CD4-positive, alpha-beta T cell (primary cell): ENCODE data around the gene CFAP410. TPM values are rescaled to one million over a fixed set of nuclear protein-coding genes. Genes with fewer than 3 reads are reported as not detected.

ENCODE experiments used
- ATAC-seq: fragments of 200-7000 bp; cut with Tn5 transposase; one replicate; pipeline ENCODE4 v1.10.0; 2022; ENCODE audit warnings: mild to moderate bottlenecking; ENCODE audit not compliant: poor library complexity
- CTCF ChIA-PET: fragments of 350-600 bp; sonication (Branson Sonifier 250); formaldehyde crosslinking; loops from one replicate; lab custom pipeline; 2021; ENCODE audit warnings: antibody characterized with exemption, inconsistent platforms; lab: Charles Lee
- POLR2A ChIA-PET: fragments of 350-600 bp; sonication (Branson Sonifier 250); formaldehyde crosslinking; loops from one replicate; lab custom pipeline; 2021; ENCODE audit warnings: antibody characterized with exemption, inconsistent platforms; lab: Charles Lee
- DNase-seq, 14 experiments: peaks; one replicate each; pipeline ENCODE4 v3.0.0-alpha.2; 2013 to 2020; ENCODE audit warnings: mixed read lengths in 2 of 14
- H3K27ac ChIP-seq, 2 donors: one replicate each; pipeline versions ENCODE4 v1.5.1 to v1.7.0; 2013; ENCODE audit warnings: low read length in 2 of 2, low read depth in 1 of 2, mild to moderate bottlenecking in 1 of 2
- H3K27me3 ChIP-seq, 2 experiments: 1 replicate in 1 of 2; 2 replicates in 1 of 2; pipeline versions ENCODE4 v1.6.1 to v1.7.0; 2013; ENCODE audit warnings: low read length in 2 of 2, control low read depth in 1 of 2, mild to moderate bottlenecking in 1 of 2, moderate library complexity in 1 of 2; ENCODE audit not compliant: insufficient read depth in 2 of 2, control insufficient read depth in 1 of 2
- H3K36me3 ChIP-seq: one replicate; pipeline ENCODE4 v1.6.1; 2013; ENCODE audit warnings: low read length, control low read depth; ENCODE audit not compliant: insufficient read depth
- H3K4me1 ChIP-seq: one replicate; pipeline ENCODE4 v1.6.1; 2013; ENCODE audit warnings: low read length, control low read depth; ENCODE audit not compliant: insufficient read depth
- H3K4me3 ChIP-seq: one replicate; pipeline ENCODE4 v1.5.1; 2013; ENCODE audit warnings: mild to moderate bottlenecking, low read length, moderate library complexity
- H3K9me3 ChIP-seq, 2 experiments: 1 replicate in 1 of 2; 2 replicates in 1 of 2; pipeline versions ENCODE4 v1.6.1 to v1.7.0; 2013; ENCODE audit warnings: low read length in 2 of 2, mild to moderate bottlenecking in 2 of 2, control low read depth in 1 of 2, moderate library complexity in 1 of 2; ENCODE audit not compliant: control insufficient read depth in 1 of 2, insufficient read depth in 1 of 2
- H3K27ac Mint-ChIP-seq: one replicate; pipeline ENCODE4 v1.8.0; 2020; ENCODE audit warnings: mixed read lengths
- H3K27me3 Mint-ChIP-seq: one replicate; pipeline ENCODE4 v1.8.0; 2021; ENCODE audit warnings: mixed read lengths
- H3K36me3 Mint-ChIP-seq: one replicate; pipeline ENCODE4 v1.8.0; 2021; ENCODE audit warnings: low read depth, mixed read lengths
- H3K4me1 Mint-ChIP-seq: one replicate; pipeline ENCODE4 v1.8.0; 2021; ENCODE audit warnings: low read depth, mixed read lengths
- H3K4me3 Mint-ChIP-seq: one replicate; pipeline ENCODE4 v1.8.0; 2020; ENCODE audit warnings: mild to moderate bottlenecking, mixed read lengths
- H3K9me3 Mint-ChIP-seq: one replicate; pipeline ENCODE4 v1.8.0; 2020; ENCODE audit warnings: mixed read lengths
- CTCF ChIP-seq: fragments of 200-600 bp; IDR thresholded peaks from one replicate; pipeline ENCODE4 v1.8.0; 2022; ENCODE audit warnings: antibody characterized with exemption, mild to moderate bottlenecking
- intact Hi-C, 2 experiments: fragments of 100-400 bp; cut with DNase I in 1 of 2; cut with micrococcal nuclease in 1 of 2; formaldehyde crosslinking; loops; one replicate each; pipeline versions ENCODE4 v1.15.1 to v1.9.0; 2023 to 2025; cut with DNase I, micrococcal nuclease
- total RNA-seq, 174 experiments: library from RNA in 2 of 174; stranded (reverse) in 2 of 174; gene quantifications; one replicate each; pipeline ENCODE4 v1.2.3 and lab custom pipeline; 2021 to 2026

CFAP410 gene
- total RNA-seq, 2 experiments from 2014 or later = 50.1 to 51.6 TPM

- Mint-ChIP-seq H3K27me3 (no peaks in the 10 kb centered on the region), H3K4me1 (no peaks in the 10 kb centered on the region), H3K4me3 (no peak overlapping the region), H3K27ac (no peak overlapping the region), H3K36me3 (peaks cover 19% of the 10 kb centered on the region), H3K9me3 (no peaks in the 10 kb centered on the region)
- H3K4me1 ChIP-seq = no peaks in the 10 kb centered on the region
- intact Hi-C loops = no loop called here
- no peaks in the 10 kb centered on the region for H3K27me3 ChIP-seq
- no peak for DNase-seq
- H3K9me3 ChIP-seq = no peaks in the 10 kb centered on the region
- ChIA-PET CTCF (no interaction called here), POLR2A (no interaction called here)
- TF ChIP-seq CTCF = no peak
- no peak for ATAC-seq
- no peak overlapping the region for H3K4me3 ChIP-seq
- H3K36me3 ChIP-seq = peaks cover 45% of the 10 kb centered on the region
- H3K27ac ChIP-seq = no peak overlapping the region
Observed at GRCh38 chr21:44326272-44326647, 12.9 kb downstream of the CFAP410 start.

- peaks cover 21% of the 10 kb centered on the region for H3K36me3 Mint-ChIP-seq
- no peak overlapping the region for H3K4me3 Mint-ChIP-seq
- H3K4me3 ChIP-seq = no peak overlapping the region
- H3K9me3 ChIP-seq = no peaks in the 10 kb centered on the region
- no peak for TF ChIP-seq CTCF
- CTCF ChIA-PET = no interaction called here
- ATAC-seq (no peak), DNase-seq (no peak)
- no peaks in the 10 kb centered on the region for H3K9me3 Mint-ChIP-seq
- H3K36me3 ChIP-seq = peaks cover 49% of the 10 kb centered on the region
- H3K27ac Mint-ChIP-seq = no peak overlapping the region
- POLR2A ChIA-PET = no interaction called here
- H3K4me1 Mint-ChIP-seq = no peaks in the 10 kb centered on the region
- H3K27ac ChIP-seq = no peak overlapping the region
- no peaks in the 10 kb centered on the region for H3K4me1 ChIP-seq
- no peaks in the 10 kb centered on the region for H3K27me3 ChIP-seq
- intact Hi-C loops = no loop called here
- no peaks in the 10 kb centered on the region for H3K27me3 Mint-ChIP-seq
Observed at GRCh38 chr21:44325386-44326271, 13.6 kb downstream of the CFAP410 start.

- intact Hi-C loops = no loop called here
- no peaks in the 10 kb centered on the region for H3K27me3 ChIP-seq
- no peaks in the 10 kb centered on the region for H3K9me3 Mint-ChIP-seq
- no peak for TF ChIP-seq CTCF
- no peaks in the 10 kb centered on the region for H3K9me3 ChIP-seq
- H3K27ac Mint-ChIP-seq = no peak overlapping the region
- no peaks in the 10 kb centered on the region for H3K27me3 Mint-ChIP-seq
- ATAC-seq (no peak), DNase-seq (no peak)
- H3K4me3 Mint-ChIP-seq = no peak overlapping the region
- ChIA-PET CTCF (no interaction called here), POLR2A (no interaction called here)
- no peaks in the 10 kb centered on the region for H3K4me1 ChIP-seq
- peaks cover 26% of the 10 kb centered on the region for H3K36me3 Mint-ChIP-seq
- no peaks in the 10 kb centered on the region for H3K4me1 Mint-ChIP-seq
- H3K36me3 ChIP-seq = peaks cover 54% of the 10 kb centered on the region
- H3K27ac ChIP-seq = no peak overlapping the region
- H3K4me3 ChIP-seq = no peak overlapping the region
Observed at GRCh38 chr21:44324854-44325107, 14.4 kb downstream of the CFAP410 start.
